ENCODE results near the gene CCNQ. TPM values are rescaled to one million over a fixed set of nuclear protein-coding genes. Genes with fewer than 3 reads are reported as not detected.

CCNQ gene
- total RNA-seq, 1 donor from 2014 or later: 24.4 TPM

GRCh38 chrX:153569475-153569874, 29.5 kb downstream of the CCNQ start:
- H3K9me3 Mint-ChIP-seq: no peaks in the 10 kb centered on the region

GRCh38 chrX:153568451-153569011, 30.4 kb downstream of the CCNQ start:
- Mint-ChIP-seq H3K4me1 (no peaks in the 10 kb centered on the region), H3K4me3 (no peak overlapping the region), H3K27ac (ENCODE audit: unreplicated experiment) (no peak overlapping the region), H3K36me3 (ENCODE audit: low read depth) (no peaks in the 10 kb centered on the region), H3K9me3 (no peaks in the 10 kb centered on the region), H3K27me3 (ENCODE audit: low read depth) (no peaks in the 10 kb centered on the region)
- no peak for DNase-seq (ENCODE audit: low read depth, low spot score)
- no peak for TF ChIP-seq CTCF (conservative IDR thresholded peaks at IDR 0.05)

More at GRCh38 chrX:153569475-153569874, 29.5 kb downstream of the CCNQ start:
- DNase-seq (ENCODE audit: low read depth, low spot score): no peak
- TF ChIP-seq CTCF (conservative IDR thresholded peaks at IDR 0.05): no peak
- Mint-ChIP-seq H3K4me1 (no peaks in the 10 kb centered on the region), H3K27ac (ENCODE audit: unreplicated experiment) (no peak overlapping the region), H3K27me3 (ENCODE audit: low read depth) (no peaks in the 10 kb centered on the region), H3K4me3 (no peak overlapping the region), H3K36me3 (ENCODE audit: low read depth) (no peaks in the 10 kb centered on the region)

- no peak for DNase-seq (ENCODE audit: low read depth, low spot score)
Observed at GRCh38 chrX:153565996-153566580, 32.9 kb downstream of the CCNQ start.

GRCh38 chrX:153564047-153564606, 34.8 kb downstream of the CCNQ start:
- no peak for DNase-seq (ENCODE audit: low read depth, low spot score)
- no peaks in the 10 kb centered on the region for H3K27me3 Mint-ChIP-seq (ENCODE audit: low read depth)
- no peaks in the 10 kb centered on the region for H3K9me3 Mint-ChIP-seq
- H3K4me1 Mint-ChIP-seq: no peaks in the 10 kb centered on the region
- TF ChIP-seq CTCF (conservative IDR thresholded peaks at IDR 0.05): no peak
- no peaks in the 10 kb centered on the region for H3K36me3 Mint-ChIP-seq (ENCODE audit: low read depth)
- H3K4me3 Mint-ChIP-seq: no peak overlapping the region
- H3K27ac Mint-ChIP-seq (ENCODE audit: unreplicated experiment): no peak overlapping the region

More at GRCh38 chrX:153565996-153566580, 32.9 kb downstream of the CCNQ start:
- H3K27me3 Mint-ChIP-seq (ENCODE audit: low read depth): no peaks in the 10 kb centered on the region
- H3K9me3 Mint-ChIP-seq: no peaks in the 10 kb centered on the region
- H3K36me3 Mint-ChIP-seq (ENCODE audit: low read depth): no peaks in the 10 kb centered on the region
- no peak overlapping the region for H3K4me3 Mint-ChIP-seq
- H3K4me1 Mint-ChIP-seq: no peaks in the 10 kb centered on the region
- no peak for TF ChIP-seq CTCF (conservative IDR thresholded peaks at IDR 0.05)
- no peak overlapping the region for H3K27ac Mint-ChIP-seq (ENCODE audit: unreplicated experiment)

GRCh38 chrX:153562546-153562945, 36.4 kb downstream of the CCNQ start:
- no peak for DNase-seq (ENCODE audit: low read depth, low spot score)
- Mint-ChIP-seq H3K9me3 (no peaks in the 10 kb centered on the region), H3K36me3 (ENCODE audit: low read depth) (no peaks in the 10 kb centered on the region), H3K4me1 (no peaks in the 10 kb centered on the region), H3K27ac (ENCODE audit: unreplicated experiment) (no peak overlapping the region), H3K4me3 (no peak overlapping the region), H3K27me3 (ENCODE audit: low read depth) (no peaks in the 10 kb centered on the region)
- no peak for TF ChIP-seq CTCF (conservative IDR thresholded peaks at IDR 0.05)
